Measurements from ENCODE around the gene FLG2.
"Not testable (repeated sequence)": the region's sequence is repeated elsewhere in the genome, so short reads cannot be mapped to it uniquely, and the experiment has no call there.

FLG2 gene

DNA sequence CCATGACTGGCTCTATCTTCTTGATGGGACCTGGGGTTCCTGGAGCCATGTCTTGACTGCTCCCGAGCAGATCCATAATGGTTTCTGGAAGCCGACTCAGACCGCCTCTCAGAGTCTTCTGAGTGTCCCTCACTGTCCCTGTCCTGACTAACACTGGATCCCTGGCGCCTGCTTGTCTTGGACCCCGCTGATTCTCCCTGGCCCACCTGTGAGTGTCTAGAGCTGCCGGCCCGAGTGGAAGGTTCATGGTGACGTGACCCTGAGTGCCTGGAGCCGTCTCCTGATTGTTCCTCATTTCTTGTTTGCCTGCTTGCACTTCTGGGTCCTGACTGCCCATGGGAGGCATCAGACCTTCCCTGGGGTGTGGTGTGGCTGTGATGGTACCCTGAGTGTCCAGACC, 49.9 kb downstream of the FLG2 start:
- no peak for DNase-seq

DNA sequence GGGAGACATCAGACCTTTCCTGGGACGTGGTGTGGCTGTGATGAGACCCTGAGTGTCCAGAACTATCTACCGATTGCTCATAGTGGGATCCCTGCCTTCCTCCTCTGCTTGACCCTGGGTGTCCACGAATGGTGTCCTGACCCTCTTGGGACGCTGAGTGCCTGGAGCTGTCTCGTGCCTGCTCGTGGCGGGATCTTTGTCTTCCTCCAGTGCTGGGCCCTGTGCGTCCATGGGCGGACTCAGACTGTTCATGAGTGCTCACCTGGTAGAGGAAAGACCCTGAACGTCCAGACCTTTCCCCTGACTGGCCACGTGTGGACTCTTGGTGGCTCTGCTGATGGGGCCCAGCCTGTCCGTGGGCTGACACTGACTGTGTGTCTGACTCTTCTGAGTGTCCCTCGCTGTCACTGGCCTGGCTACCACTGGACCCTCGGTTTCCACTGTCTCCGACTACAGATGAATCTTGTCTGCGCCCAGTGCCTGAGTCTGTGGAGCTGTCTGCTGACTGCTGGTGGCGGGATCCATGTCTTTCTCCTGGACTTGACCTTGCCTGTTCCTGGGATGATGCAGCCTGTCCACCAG, 50.4 kb downstream of the FLG2 start:
- DNase-seq = not testable (repeated sequence)

DNA sequence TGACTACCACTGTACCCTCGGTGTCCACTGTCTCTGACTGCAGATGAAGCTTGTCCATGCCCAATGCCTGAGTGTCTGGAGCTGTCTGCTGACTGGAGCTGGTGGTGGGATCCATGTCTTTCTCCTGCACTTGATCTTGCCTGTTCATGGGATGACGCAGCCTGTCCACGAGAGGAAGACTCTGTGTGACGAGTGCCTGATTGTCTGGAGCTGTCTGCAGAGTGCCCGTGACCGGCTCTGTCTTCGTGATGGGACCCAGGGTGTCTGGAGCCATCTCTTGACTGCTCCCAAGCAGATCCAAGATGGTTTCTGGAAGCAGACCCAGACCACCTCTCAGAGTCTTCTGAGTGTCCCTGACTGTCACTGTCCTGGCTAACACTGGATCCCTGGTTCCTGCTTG, 51.0 kb downstream of the FLG2 start:
- not testable (repeated sequence) for DNase-seq

DNA sequence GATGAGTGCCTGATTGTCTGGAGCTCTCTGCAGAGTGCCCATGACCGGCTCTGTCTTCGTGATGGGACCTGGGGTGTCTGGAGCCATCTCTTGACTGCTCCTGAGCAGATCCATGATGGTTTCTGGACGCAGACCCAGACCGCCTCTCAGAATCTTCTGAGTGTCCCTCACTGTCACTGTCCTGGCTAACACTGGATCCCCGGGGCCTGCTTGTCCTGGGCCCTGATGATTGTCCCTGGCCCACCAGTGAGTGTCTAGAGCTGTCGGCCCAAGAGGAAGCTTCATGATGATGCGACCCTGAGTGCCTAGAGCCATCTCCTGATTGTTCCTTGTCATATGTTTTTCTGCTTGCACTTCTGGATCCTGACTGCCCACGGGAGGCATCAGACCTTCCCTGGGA, 51.8 kb downstream of the FLG2 start:
- not testable (repeated sequence) for DNase-seq

- not testable (repeated sequence) for DNase-seq
Measured at GRCh38 chr1:152306123-152306522, 53.7 kb downstream of the FLG2 start.

DNA sequence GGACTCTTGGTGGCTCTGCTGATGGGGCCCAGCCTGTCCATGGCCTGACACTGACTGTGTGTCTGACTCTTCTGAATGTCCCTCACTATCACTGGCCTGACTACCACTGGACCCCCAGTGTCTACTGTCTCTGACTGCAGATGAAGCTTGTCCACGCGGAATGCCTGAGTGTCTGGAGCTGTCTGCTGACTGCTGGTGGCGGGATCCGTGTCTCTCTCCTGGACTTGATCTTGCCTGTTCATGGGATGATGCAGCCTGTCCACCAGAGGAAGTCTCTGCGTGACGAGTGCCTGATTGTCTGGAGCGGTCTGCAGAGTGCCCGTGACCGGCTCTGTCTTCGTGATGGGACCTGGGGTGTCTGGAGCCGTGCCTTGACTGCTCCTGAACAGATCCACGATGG, 55.0 kb downstream of the FLG2 start:
- DNase-seq = not testable (repeated sequence)

GRCh38 chr1:152303139-152303872, 56.5 kb downstream of the FLG2 start:
- not testable (repeated sequence) for DNase-seq

All from fibroblast of upper back skin (primary cell).